Keratinocyte (primary cell): Measurements from ENCODE around the gene SLAMF8.

Experiments used
- EZH2 ChIP-seq: IDR thresholded peaks from one replicate; pipeline ENCODE4 v1.6.1; 2012; ENCODE audit warnings: inconsistent platforms, mild to moderate bottlenecking, low read length, moderate library complexity
- TF ChIP-seq, protein P1 (sequence below), 3 experiments: IDR thresholded peaks in 1 of 3; conservative IDR thresholded peaks in 1 of 3; optimal IDR thresholded peaks in 1 of 3; 2 replicates in 2 of 3; 3 replicates in 1 of 3; pipeline versions ENCODE3 to v1.5.1; 2011; ENCODE audit warnings: low read length in 3 of 3, mild to moderate bottlenecking in 3 of 3, moderate library complexity in 2 of 3, control low read depth in 1 of 3, inconsistent platforms in 1 of 3; ENCODE audit not compliant: insufficient read depth in 2 of 3; ENCODE audit errors: extremely low read depth in 1 of 3

DNA sequence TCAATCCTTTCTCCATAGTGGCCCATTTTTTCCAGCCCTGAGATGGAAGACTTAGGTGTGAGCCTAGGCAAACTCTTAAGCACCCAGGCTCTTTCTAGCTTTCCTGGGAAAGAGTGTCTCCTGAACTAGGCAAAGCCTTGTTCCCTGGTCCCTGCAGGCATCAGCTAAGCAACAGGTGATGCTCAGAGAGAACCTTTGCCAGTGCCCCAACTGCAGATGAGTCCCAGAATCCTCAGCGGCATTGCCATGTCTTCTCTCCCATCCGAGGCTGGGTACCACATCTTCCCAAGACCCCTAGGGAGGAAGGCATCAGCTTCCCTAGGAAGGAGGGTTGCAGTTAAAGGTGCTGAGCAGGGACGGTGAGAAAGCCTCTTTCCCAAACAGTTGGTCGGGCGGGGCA, 44.0 kb downstream of the SLAMF8 start:
- TF ChIP-seq, protein P1, sequence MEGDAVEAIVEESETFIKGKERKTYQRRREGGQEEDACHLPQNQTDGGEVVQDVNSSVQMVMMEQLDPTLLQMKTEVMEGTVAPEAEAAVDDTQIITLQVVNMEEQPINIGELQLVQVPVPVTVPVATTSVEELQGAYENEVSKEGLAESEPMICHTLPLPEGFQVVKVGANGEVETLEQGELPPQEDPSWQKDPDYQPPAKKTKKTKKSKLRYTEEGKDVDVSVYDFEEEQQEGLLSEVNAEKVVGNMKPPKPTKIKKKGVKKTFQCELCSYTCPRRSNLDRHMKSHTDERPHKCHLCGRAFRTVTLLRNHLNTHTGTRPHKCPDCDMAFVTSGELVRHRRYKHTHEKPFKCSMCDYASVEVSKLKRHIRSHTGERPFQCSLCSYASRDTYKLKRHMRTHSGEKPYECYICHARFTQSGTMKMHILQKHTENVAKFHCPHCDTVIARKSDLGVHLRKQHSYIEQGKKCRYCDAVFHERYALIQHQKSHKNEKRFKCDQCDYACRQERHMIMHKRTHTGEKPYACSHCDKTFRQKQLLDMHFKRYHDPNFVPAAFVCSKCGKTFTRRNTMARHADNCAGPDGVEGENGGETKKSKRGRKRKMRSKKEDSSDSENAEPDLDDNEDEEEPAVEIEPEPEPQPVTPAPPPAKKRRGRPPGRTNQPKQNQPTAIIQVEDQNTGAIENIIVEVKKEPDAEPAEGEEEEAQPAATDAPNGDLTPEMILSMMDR (optimal IDR thresholded peaks at IDR 0.05 in 1 of 3, IDR thresholded peaks at IDR 0.05 in 1 of 3, conservative IDR thresholded peaks at IDR 0.05 in 1 of 3; ENCODE audit: extremely low read depth in 1 of 3, insufficient read depth in 2 of 3, low read length in 3 of 3), result no peak
- TF ChIP-seq EZH2, result no peak
